Activated T-cell treated with anti-CD3 and anti-CD28 coated beads for 1 hour (primary cell): ENCODE results near the gene TNFRSF9.

ENCODE experiments used
- DNase-seq: peaks from one replicate; pipeline ENCODE4 v3.0.0-alpha.2; 2020; ENCODE audit warnings: low read depth

TNFRSF9 gene

GRCh38 chr1:7869136-7869920 is 71.3 kb downstream of the TNFRSF9 start:
- DNase-seq: no peak

GRCh38 chr1:7868070-7868780 is 72.4 kb downstream of the TNFRSF9 start:
- no peak for DNase-seq

- DNase-seq: no peak
Observed at GRCh38 chr1:7865978-7866377, 74.7 kb downstream of the TNFRSF9 start.
